CD4-positive, alpha-beta T cell treated with Interleukin-15 for 1 hour (primary cell): ENCODE results near the gene RGS11.

Experiments used
- DNase-seq: peaks from one replicate; pipeline ENCODE4 v3.0.0-alpha.2; 2020

The RGS11 gene

GRCh38 chr16:275786-276232 lies at the start of gene RGS11:
RGS11 (minus strand) TSS chr16:275944; CDS start chr16:275911, 33 bp downstream.
- no peak for DNase-seq

GRCh38 chr16:324451-325334 lies 48.9 kb upstream of the RGS11 start:
- DNase-seq = peak; percentile 82

- DNase-seq = no peak
Observed at GRCh38 chr16:324201-324450, 48.4 kb upstream of the RGS11 start.

GRCh38 chr16:322476-323143 lies 46.9 kb upstream of the RGS11 start:
- DNase-seq = no peak

GRCh38 chr16:321532-321931 lies 45.8 kb upstream of the RGS11 start:
- no peak for DNase-seq

GRCh38 chr16:320206-320605 lies 44.5 kb upstream of the RGS11 start:
- DNase-seq = no peak

- no peak for DNase-seq
Observed at GRCh38 chr16:318628-319027, 42.9 kb upstream of the RGS11 start.

GRCh38 chr16:317583-317982 lies 41.8 kb upstream of the RGS11 start:
- DNase-seq = no peak

- no peak for DNase-seq
Observed at GRCh38 chr16:316741-317464, 41.2 kb upstream of the RGS11 start.

- DNase-seq = no peak
Observed at GRCh38 chr16:314795-315299, 39.1 kb upstream of the RGS11 start.

GRCh38 chr16:314351-314750 lies 38.6 kb upstream of the RGS11 start:
- DNase-seq = no peak

- no peak for DNase-seq
Observed at GRCh38 chr16:311725-312124, 36.0 kb upstream of the RGS11 start.

- DNase-seq = no peak
Observed at GRCh38 chr16:309476-309875, 33.7 kb upstream of the RGS11 start.

GRCh38 chr16:307691-308312 lies 32.1 kb upstream of the RGS11 start:
- DNase-seq = no peak

GRCh38 chr16:306911-307370 lies 31.2 kb upstream of the RGS11 start:
- no peak for DNase-seq

GRCh38 chr16:305916-306626 lies 30.3 kb upstream of the RGS11 start:
- no peak for DNase-seq

GRCh38 chr16:303760-304505 lies 28.2 kb upstream of the RGS11 start:
- no peak for DNase-seq

GRCh38 chr16:301950-302349 lies 26.2 kb upstream of the RGS11 start:
- DNase-seq = no peak

- no peak for DNase-seq
Observed at GRCh38 chr16:301235-301634, 25.5 kb upstream of the RGS11 start.

- no peak for DNase-seq
Observed at GRCh38 chr16:297832-298231, 22.1 kb upstream of the RGS11 start.

GRCh38 chr16:296806-297510 lies 21.2 kb upstream of the RGS11 start:
- DNase-seq = no peak
